ENCODE data around the gene SCG2. TPM values are rescaled to one million over a fixed set of nuclear protein-coding genes. Genes with fewer than 3 reads are reported as not detected.

The SCG2 gene
- total RNA-seq, 1 experiment from 2014 or later: 0.11 TPM

GRCh38 chr2:223612501-223612900 is 10.3 kb upstream of the SCG2 start (continued):
- TF ChIP-seq TCF7 (CRISPR knock-in tag; IDR thresholded peaks at IDR 0.05; ENCODE audit: low read depth) (no peak), FOXP1 (CRISPR knock-in tag; IDR thresholded peaks at IDR 0.05; ENCODE audit: borderline replicate concordance) (no peak), STAT6 (CRISPR knock-in tag; conservative IDR thresholded peaks at IDR 0.05; ENCODE audit: low read depth) (no peak)

- no peak for ATAC-seq
- CTCF ChIA-PET: interaction anchor here (1.3 kb wide), 1 partner anchor 9 kb away, joined by 10 read pairs; the partner anchor contains the start of gene SCG2
- TF ChIP-seq USF1 (CRISPR knock-in tag; IDR thresholded peaks at IDR 0.05): peak; percentile 13; the same call in 1 of the 2 replicates
- TF ChIP-seq USF2 (CRISPR knock-in tag; IDR thresholded peaks at IDR 0.05): peak; percentile 60
- TF ChIP-seq MLX (CRISPR knock-in tag; IDR thresholded peaks at IDR 0.05): no peak
Measured at GRCh38 chr2:223611061-223611460, 8.9 kb upstream of the SCG2 start.

GRCh38 chr2:223607476-223607875 is 5.3 kb upstream of the SCG2 start:
- POLR2A ChIA-PET: no interaction called here
- TF ChIP-seq TP53 (CRISPR knock-in tag; IDR thresholded peaks at IDR 0.05) (no peak), PRRX2 (CRISPR knock-in tag; IDR thresholded peaks at IDR 0.05) (no peak), E2F1 (CRISPR knock-in tag; IDR thresholded peaks at IDR 0.05) (no peak), NR2C2 (CRISPR knock-in tag; IDR thresholded peaks at IDR 0.05) (no peak), ELF4 (CRISPR knock-in tag; IDR thresholded peaks at IDR 0.05; ENCODE audit: low read depth) (no peak), RELA (CRISPR knock-in tag; IDR thresholded peaks at IDR 0.05; ENCODE audit: borderline replicate concordance) (no peak), PRDM15 (CRISPR knock-in tag; IDR thresholded peaks at IDR 0.05) (no peak), NFATC4 (CRISPR knock-in tag; IDR thresholded peaks at IDR 0.05) (no peak), AFF4 (CRISPR knock-in tag; IDR thresholded peaks at IDR 0.05; ENCODE audit: borderline replicate concordance) (no peak), ZNF416 (CRISPR knock-in tag; IDR thresholded peaks at IDR 0.05) (no peak), HMGA2 (CRISPR knock-in tag; IDR thresholded peaks at IDR 0.05) (no peak)

More at GRCh38 chr2:223611061-223611460, 8.9 kb upstream of the SCG2 start:
- no peak overlapping the region for H3K4me3 Mint-ChIP-seq
- H3K9me3 Mint-ChIP-seq: no peaks in the 10 kb centered on the region
- no peaks in the 10 kb centered on the region for H3K36me3 Mint-ChIP-seq
- no peak overlapping the region for H3K27ac Mint-ChIP-seq
- POLR2A ChIA-PET: no interaction called here
- H3K27me3 Mint-ChIP-seq (ENCODE audit: low read depth): peaks cover 74% of the 10 kb centered on the region
- peaks cover 14% of the 10 kb centered on the region for H3K4me1 Mint-ChIP-seq
- no peak for DNase-seq (ENCODE audit: low spot score)

More at GRCh38 chr2:223607476-223607875, 5.3 kb upstream of the SCG2 start:
- no peaks in the 10 kb centered on the region for H3K36me3 Mint-ChIP-seq
- no peak for DNase-seq (ENCODE audit: low spot score)
- no peak overlapping the region for H3K4me3 Mint-ChIP-seq
- no peaks in the 10 kb centered on the region for H3K4me1 Mint-ChIP-seq
- H3K9me3 Mint-ChIP-seq: no peaks in the 10 kb centered on the region
- ATAC-seq: no peak
- peaks cover 45% of the 10 kb centered on the region for H3K27me3 Mint-ChIP-seq (ENCODE audit: low read depth)
- H3K27ac Mint-ChIP-seq: no peak overlapping the region
- CTCF ChIA-PET: no interaction called here
